ENCODE results near the gene MOB1B.

MOB1B gene

DNA sequence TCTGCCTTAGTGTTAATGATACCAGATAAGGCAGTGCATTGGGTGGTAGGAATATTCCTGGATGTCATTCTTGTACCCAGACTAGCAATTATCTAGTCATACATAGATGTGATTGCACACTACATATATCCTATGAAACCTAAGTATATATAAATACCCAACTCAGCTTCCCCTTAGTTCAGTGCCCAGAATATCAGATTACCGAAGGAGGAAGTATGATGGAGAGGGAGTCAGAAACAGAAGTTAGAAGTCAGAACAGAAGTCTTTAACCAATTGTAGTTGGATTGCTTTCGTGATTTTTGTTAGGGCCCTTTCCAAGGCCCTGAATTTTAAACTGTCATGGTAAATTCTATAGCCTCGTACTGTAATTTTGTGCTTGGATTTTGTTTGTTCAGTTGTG, 42.9 kb downstream of the MOB1B start:
- DNase-seq (ENCODE audit: low spot score in 2 of 2) (no peak), ATAC-seq (replicated peaks; ENCODE audit: extremely low read depth, poor library complexity, severe bottlenecking) (no peak)
- no peak overlapping the region for H3K4me3 Mint-ChIP-seq
- no peaks in the 10 kb centered on the region for H3K9me3 Mint-ChIP-seq
- no peak overlapping the region for H3K27ac Mint-ChIP-seq (ENCODE audit: low read depth)
- H3K27me3 Mint-ChIP-seq = no peaks in the 10 kb centered on the region
- peaks cover 14% of the 10 kb centered on the region for H3K4me1 Mint-ChIP-seq
- peaks cover 1% of the 10 kb centered on the region for H3K36me3 Mint-ChIP-seq (ENCODE audit: insufficient read depth)

DNA sequence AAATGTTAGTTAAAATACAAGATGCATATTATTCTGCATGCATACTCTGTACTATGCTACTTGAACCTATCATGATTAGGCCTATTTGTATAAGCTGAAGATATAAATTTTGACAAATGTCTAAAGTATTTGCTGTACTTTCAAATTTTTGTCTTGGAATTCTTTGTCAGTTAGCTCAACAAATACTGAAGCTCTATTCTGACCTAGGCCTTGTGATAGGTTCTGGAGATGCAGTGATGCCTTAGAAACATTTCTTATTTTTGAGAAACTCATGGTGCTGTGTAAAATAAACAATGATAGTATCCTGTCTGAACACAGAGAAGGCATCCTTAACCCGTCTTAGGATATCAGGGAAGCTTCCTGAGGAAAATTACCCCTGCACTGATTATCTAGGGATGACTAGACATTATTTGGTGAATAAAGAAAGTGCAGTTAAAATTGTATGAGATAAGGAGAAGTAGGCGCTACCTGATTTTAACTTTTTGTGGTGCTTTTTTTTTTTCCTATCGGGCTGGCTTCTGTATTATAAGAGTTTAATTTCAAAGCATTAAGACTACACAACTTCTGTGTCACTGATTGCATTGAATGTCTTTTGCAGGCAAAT, 43.4 kb downstream of the MOB1B start:
- Mint-ChIP-seq H3K9me3 (no peaks in the 10 kb centered on the region), H3K4me1 (peaks cover 14% of the 10 kb centered on the region), H3K36me3 (ENCODE audit: insufficient read depth) (peaks cover 1% of the 10 kb centered on the region)

DNA sequence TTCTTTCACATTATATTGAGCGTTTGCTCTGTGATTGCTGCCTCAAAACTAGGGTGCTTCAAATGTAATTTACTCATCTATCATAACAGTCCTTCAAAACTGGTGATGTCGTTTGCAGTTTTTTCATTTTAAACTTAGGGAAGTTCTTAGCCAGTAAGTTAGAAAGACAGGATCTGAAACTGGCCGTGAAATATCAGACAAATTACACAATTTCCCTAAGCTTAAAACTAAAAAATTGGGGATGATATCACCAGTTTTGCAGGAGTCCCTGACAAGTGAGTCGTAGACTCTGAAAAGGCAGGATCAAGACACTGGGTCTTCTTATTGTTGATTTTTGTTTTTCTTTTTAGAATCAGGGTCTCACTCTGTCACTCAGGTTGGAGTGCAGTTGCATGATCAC, 44.8 kb downstream of the MOB1B start:
- H3K4me1 Mint-ChIP-seq = peaks cover 14% of the 10 kb centered on the region
- H3K36me3 Mint-ChIP-seq (ENCODE audit: insufficient read depth) = no peaks in the 10 kb centered on the region
- H3K27ac Mint-ChIP-seq (ENCODE audit: low read depth) = no peak overlapping the region
- no peaks in the 10 kb centered on the region for H3K27me3 Mint-ChIP-seq
- ATAC-seq (replicated peaks; ENCODE audit: extremely low read depth, poor library complexity, severe bottlenecking) = no peak
- no peaks in the 10 kb centered on the region for H3K9me3 Mint-ChIP-seq
- H3K4me3 Mint-ChIP-seq = no peak overlapping the region
- no peak for DNase-seq (ENCODE audit: low spot score in 2 of 2)

More for the DNA sequence above, 43.4 kb downstream of the MOB1B start:
- Mint-ChIP-seq H3K27me3 (no peaks in the 10 kb centered on the region), H3K4me3 (no peak overlapping the region), H3K27ac (ENCODE audit: low read depth) (no peak overlapping the region)
- DNase-seq (ENCODE audit: low spot score in 2 of 2) (no peak), ATAC-seq (replicated peaks; ENCODE audit: extremely low read depth, poor library complexity, severe bottlenecking) (no peak)

DNA sequence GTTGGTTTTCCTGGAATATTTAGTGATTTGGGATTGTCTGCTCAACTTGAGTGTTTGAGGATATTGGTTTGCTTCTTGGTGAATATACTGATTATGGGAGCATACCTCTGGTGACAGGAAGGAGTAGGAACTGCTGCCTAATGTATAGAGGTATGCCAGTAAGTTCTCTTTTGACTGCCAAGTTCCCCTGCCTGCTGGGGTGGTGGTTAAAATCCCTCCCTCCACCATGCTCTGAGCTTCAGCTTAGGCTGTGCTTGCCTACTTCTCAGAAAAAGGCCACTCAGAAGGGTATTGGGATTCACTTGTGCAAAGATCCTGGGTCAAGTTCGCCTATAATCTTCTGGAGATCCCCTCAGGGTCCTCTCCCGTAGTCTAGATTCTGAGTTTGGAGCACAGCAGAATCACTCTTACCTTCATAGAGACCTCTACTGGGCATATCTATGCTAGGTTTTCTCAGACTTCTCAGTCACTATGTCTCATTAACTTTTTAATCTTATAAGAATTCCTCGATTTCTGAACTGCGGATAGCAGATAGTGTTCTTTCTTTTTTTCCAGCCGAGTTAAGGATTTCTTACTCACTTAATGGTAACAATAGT, 46.6 kb downstream of the MOB1B start:
- Mint-ChIP-seq H3K4me1 (peaks cover 14% of the 10 kb centered on the region), H3K36me3 (ENCODE audit: insufficient read depth) (no peaks in the 10 kb centered on the region), H3K27ac (ENCODE audit: low read depth) (peak overlapping the region; percentile 67), H3K27me3 (no peaks in the 10 kb centered on the region), H3K4me3 (no peak overlapping the region), H3K9me3 (no peaks in the 10 kb centered on the region)
- no peak for DNase-seq (ENCODE audit: low spot score in 2 of 2)
- no peak for ATAC-seq (replicated peaks; ENCODE audit: extremely low read depth, poor library complexity, severe bottlenecking)

DNA sequence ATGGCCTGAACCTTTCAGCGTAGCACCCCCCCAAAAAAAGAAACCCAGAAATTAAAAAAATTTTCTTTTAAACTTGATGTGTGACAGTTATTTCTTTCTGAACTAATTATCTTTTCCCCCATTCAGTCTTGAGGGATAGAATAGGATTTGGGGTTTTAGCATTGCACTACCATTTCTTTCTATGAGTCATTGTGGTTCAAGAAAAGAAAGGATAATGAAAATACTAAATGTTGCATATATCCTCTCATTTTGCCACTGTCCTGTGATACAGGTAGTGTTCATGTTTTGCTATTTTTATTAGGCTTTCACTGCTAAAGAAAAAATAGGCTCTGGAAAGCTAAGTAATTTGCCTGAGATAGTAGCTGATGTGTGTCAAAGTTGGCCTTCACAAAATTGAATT, 51.9 kb downstream of the MOB1B start:
- Mint-ChIP-seq H3K36me3 (ENCODE audit: insufficient read depth) (peaks cover 2% of the 10 kb centered on the region), H3K4me3 (no peak overlapping the region), H3K27me3 (no peaks in the 10 kb centered on the region), H3K27ac (ENCODE audit: low read depth) (no peak overlapping the region), H3K4me1 (peaks cover 12% of the 10 kb centered on the region), H3K9me3 (no peaks in the 10 kb centered on the region)
- ATAC-seq (replicated peaks; ENCODE audit: extremely low read depth, poor library complexity, severe bottlenecking) (no peak), DNase-seq (ENCODE audit: low spot score in 2 of 2) (no peak)

DNA sequence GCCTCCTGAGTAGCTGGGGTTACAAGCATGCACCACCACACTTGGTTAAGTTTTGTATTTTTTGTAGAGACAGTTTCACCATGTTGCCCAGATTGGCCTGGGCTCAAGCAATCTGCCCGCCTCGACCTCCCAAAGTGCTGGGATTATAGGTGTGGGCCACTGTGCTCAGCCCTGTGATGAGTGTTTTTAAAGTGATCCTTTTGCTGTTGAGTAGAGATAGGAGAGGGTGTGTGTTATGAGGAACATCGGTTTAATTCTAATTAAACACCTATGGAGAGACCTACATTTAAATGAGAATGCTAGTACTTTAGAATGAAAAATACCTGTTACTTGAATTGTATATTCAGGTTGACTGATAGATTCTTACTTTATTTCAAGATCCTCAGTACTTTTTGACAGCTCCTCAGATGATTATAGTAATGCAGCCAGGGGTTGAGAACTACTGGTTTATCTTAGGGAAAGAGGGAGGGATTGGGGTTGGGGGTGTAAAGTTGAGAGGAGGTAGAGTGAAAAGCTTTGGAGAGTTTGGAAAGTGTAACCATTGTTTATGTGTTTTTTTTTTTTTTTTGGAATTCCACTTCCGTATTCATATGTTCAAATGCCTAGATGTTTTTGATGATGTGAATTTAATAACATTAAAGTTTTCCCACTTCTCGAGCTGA, 54.5 kb downstream of the MOB1B start:
- Mint-ChIP-seq H3K27ac (ENCODE audit: low read depth) (no peak overlapping the region), H3K4me1 (peaks cover 6% of the 10 kb centered on the region), H3K9me3 (no peaks in the 10 kb centered on the region), H3K27me3 (no peaks in the 10 kb centered on the region), H3K4me3 (no peak overlapping the region), H3K36me3 (ENCODE audit: insufficient read depth) (peaks cover 2% of the 10 kb centered on the region)
- DNase-seq (ENCODE audit: low spot score in 2 of 2) (no peak), ATAC-seq (replicated peaks; ENCODE audit: extremely low read depth, poor library complexity, severe bottlenecking) (no peak)

DNA sequence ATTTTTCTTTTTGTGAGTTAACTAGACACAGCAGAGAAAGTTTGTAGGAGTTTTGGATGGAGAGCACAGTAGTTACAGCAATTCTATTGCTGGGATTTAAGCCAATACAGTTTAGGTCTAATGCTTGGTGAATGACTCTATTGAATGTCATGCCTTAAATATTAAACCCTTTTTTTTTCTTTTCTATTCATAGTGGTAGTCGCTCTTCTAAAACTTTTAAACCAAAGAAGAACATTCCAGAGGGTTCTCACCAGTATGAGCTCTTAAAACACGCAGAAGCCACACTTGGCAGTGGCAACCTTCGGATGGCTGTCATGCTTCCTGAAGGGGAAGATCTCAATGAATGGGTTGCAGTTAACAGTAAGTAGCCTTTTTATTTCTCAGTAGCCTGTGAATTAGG, 56.5 kb downstream of the MOB1B start:
- Mint-ChIP-seq H3K36me3 (ENCODE audit: insufficient read depth) (peaks cover 2% of the 10 kb centered on the region), H3K27ac (ENCODE audit: low read depth) (no peak overlapping the region), H3K27me3 (no peaks in the 10 kb centered on the region), H3K4me3 (no peak overlapping the region), H3K9me3 (no peaks in the 10 kb centered on the region), H3K4me1 (peaks cover 6% of the 10 kb centered on the region)
- no peak for ATAC-seq (replicated peaks; ENCODE audit: extremely low read depth, poor library complexity, severe bottlenecking)
- DNase-seq (ENCODE audit: low spot score in 2 of 2) = no peak

DNA sequence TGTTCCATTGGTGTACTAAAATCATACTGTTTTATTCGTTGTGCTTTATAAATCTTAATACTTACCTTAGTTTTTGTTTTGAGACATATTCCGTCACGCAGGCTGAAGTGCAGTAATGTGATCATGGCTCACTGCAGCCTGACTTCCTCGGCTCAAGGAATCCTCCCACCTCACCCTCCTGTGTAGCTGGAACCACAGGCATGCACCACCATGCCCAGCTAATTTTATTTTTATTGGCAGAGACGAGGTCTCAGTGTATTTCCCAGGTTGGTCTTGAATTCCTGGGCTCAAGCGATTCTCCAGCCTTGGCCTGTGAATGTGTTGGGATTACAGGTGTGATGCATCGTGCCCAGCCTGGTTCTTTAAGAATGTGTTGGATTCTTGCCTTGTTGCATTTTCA, 66.9 kb downstream of the MOB1B start:
- no peak for DNase-seq (ENCODE audit: low spot score in 2 of 2)
- Mint-ChIP-seq H3K27me3 (no peaks in the 10 kb centered on the region), H3K9me3 (no peaks in the 10 kb centered on the region), H3K4me3 (no peak overlapping the region), H3K27ac (ENCODE audit: low read depth) (no peak overlapping the region), H3K36me3 (ENCODE audit: insufficient read depth) (peaks cover 9% of the 10 kb centered on the region), H3K4me1 (no peaks in the 10 kb centered on the region)
- ATAC-seq (replicated peaks; ENCODE audit: extremely low read depth, poor library complexity, severe bottlenecking) = no peak

DNA sequence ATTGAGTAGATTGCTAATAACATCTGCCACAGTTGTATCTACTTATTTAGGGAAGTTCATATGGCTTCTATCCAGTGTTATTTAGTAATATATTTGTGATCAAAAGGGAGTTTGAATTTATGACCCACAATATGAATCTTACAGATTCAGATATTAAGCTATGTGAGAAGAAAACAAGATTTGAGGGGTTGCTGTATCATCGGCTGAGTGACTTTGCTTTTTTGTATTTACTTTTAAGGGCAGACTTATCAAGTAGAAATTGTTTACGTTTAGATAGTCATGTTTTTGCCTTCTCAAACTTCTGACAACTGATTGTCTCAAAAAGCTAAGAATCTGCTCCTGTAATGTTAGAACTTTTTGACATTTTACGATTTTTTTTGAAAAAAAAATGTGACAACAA, 74.1 kb downstream of the MOB1B start:
- ATAC-seq (replicated peaks; ENCODE audit: extremely low read depth, poor library complexity, severe bottlenecking) = no peak
- Mint-ChIP-seq H3K27me3 (no peaks in the 10 kb centered on the region), H3K27ac (ENCODE audit: low read depth) (no peak overlapping the region), H3K4me1 (no peaks in the 10 kb centered on the region), H3K4me3 (no peak overlapping the region), H3K9me3 (no peaks in the 10 kb centered on the region), H3K36me3 (ENCODE audit: insufficient read depth) (peaks cover 12% of the 10 kb centered on the region)
- DNase-seq (ENCODE audit: low spot score in 2 of 2) = no peak

DNA sequence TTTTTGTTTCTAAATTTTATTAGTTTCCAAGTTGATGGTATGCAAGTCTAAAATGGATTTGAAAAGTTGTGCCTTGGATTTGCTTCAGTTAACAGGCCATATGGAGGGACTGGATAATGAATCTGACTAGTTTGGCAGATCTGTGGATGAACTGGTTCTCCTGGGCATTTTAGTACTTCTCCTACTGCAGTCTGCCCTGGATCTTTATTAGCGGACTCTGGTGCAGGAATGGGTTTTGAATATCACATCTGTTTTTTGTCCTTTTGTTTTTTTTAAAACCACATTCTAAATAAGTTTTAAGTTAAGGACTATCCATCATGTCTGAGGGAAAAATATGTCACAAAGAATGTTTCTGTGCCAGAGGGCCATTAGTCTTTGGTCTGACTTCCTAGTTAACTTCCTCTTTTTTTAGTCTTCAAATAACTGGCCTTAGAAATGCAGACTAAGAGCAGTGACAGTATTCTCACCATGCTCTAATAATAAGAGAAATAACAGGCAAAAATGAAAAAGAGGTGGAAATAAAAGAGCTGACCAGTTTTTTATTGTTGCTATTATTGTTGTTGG, 77.4 kb downstream of the MOB1B start:
- Mint-ChIP-seq H3K27me3 (no peaks in the 10 kb centered on the region), H3K36me3 (ENCODE audit: insufficient read depth) (peaks cover 10% of the 10 kb centered on the region), H3K4me3 (no peak overlapping the region), H3K4me1 (no peaks in the 10 kb centered on the region), H3K9me3 (no peaks in the 10 kb centered on the region), H3K27ac (ENCODE audit: low read depth) (no peak overlapping the region)
- ATAC-seq (replicated peaks; ENCODE audit: extremely low read depth, poor library complexity, severe bottlenecking) (no peak), DNase-seq (ENCODE audit: low spot score in 2 of 2) (no peak)

DNA sequence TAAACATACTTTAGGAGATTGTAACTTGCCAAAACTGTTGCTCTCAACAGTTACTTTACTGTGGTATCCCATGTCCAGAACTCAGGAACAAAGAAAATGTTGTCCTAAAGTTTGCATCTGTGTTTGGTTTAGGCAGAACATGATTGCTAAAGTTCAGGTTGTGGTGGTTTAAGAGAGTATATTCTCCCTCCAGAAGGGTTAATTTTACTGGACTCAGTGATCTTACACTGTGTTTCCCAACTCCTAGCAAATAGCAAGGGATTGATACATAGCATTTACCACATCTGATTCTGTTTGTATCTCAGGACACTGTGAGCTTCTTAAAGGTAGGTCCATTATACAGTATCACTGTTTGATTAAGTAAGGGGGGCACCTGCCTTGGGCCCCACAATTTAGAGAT, 78.0 kb downstream of the MOB1B start:
- H3K4me1 Mint-ChIP-seq = no peaks in the 10 kb centered on the region
- no peaks in the 10 kb centered on the region for H3K9me3 Mint-ChIP-seq
- DNase-seq (ENCODE audit: low spot score in 2 of 2) (no peak), ATAC-seq (replicated peaks; ENCODE audit: extremely low read depth, poor library complexity, severe bottlenecking) (no peak)
- no peak overlapping the region for H3K27ac Mint-ChIP-seq (ENCODE audit: low read depth)
- peaks cover 10% of the 10 kb centered on the region for H3K36me3 Mint-ChIP-seq (ENCODE audit: insufficient read depth)
- no peak overlapping the region for H3K4me3 Mint-ChIP-seq
- H3K27me3 Mint-ChIP-seq = no peaks in the 10 kb centered on the region

DNA sequence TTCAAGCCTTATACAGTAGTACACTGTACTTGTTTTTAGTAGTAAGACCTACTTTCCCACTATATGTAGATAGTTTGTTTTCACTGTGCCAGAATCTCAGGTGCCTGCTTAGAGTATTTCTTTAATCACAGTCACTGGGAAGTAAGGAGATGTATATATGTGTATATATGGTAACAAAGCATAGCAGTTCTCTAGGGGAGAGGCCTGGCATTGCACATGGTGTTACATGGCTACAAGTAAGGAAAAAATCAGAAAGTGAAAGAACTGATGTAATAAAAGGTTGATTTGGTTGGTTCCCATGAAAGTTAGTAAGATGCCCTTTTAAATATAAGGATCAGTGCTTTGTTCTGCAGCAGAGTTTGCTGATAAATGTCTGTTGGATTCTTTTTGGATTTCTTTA, 81.9 kb downstream of the MOB1B start:
- no peaks in the 10 kb centered on the region for H3K4me1 Mint-ChIP-seq
- H3K27ac Mint-ChIP-seq (ENCODE audit: low read depth) = no peak overlapping the region
- peaks cover under 1% of the 10 kb centered on the region for H3K36me3 Mint-ChIP-seq (ENCODE audit: insufficient read depth)
- no peak for ATAC-seq (replicated peaks; ENCODE audit: extremely low read depth, poor library complexity, severe bottlenecking)
- H3K9me3 Mint-ChIP-seq = no peaks in the 10 kb centered on the region
- no peak for DNase-seq (ENCODE audit: low spot score in 2 of 2)
- no peaks in the 10 kb centered on the region for H3K27me3 Mint-ChIP-seq
- no peak overlapping the region for H3K4me3 Mint-ChIP-seq

DNA sequence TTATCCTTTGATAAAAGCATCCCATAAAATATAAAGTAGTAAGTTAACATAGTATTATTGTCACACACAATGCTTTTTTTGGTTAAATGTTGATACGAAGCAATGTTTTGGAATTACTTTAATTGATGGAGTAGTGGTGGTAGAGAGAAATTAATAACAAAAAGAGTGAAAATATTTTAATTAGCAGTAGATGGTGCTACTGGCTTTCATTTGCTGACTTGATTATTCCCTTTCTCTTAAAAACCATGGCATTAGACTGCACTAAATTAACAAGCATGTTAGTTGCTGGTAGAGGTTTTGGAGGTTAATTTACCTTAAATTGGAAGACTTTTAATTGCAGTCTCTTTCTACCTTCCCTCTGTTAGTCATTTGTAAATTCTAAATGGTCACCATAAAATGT, 82.4 kb downstream of the MOB1B start:
- no peak for DNase-seq (ENCODE audit: low spot score in 2 of 2)
- no peaks in the 10 kb centered on the region for H3K27me3 Mint-ChIP-seq
- no peaks in the 10 kb centered on the region for H3K36me3 Mint-ChIP-seq (ENCODE audit: insufficient read depth)
- H3K4me1 Mint-ChIP-seq = no peaks in the 10 kb centered on the region
- H3K9me3 Mint-ChIP-seq = no peaks in the 10 kb centered on the region
- no peak for ATAC-seq (replicated peaks; ENCODE audit: extremely low read depth, poor library complexity, severe bottlenecking)
- H3K27ac Mint-ChIP-seq (ENCODE audit: low read depth) = no peak overlapping the region
- H3K4me3 Mint-ChIP-seq = no peak overlapping the region

Data from central memory CD8-positive, alpha-beta T cell (primary cell).